Activated T-helper 1 cell treated with anti-CD3 and anti-CD28 coated beads, Interleukin-2, amount 50 U/mL, for 16 hours (primary cell): Measurements from ENCODE around the gene GJB3.
A peak's percentile ranks its signal among the peaks of the same experiment; 100 is the strongest.
"Not testable (repeated sequence)": the region's sequence is repeated elsewhere in the genome, so short reads cannot be mapped to it uniquely, and the experiment has no call there.

Experiments used
- DNase-seq, 2 donors: peaks; one replicate each; pipeline ENCODE4 v3.0.0-alpha.2; 2020; ENCODE audit warnings: low read depth in 1 of 2, low spot score in 1 of 2

Gene GJB3

DNA sequence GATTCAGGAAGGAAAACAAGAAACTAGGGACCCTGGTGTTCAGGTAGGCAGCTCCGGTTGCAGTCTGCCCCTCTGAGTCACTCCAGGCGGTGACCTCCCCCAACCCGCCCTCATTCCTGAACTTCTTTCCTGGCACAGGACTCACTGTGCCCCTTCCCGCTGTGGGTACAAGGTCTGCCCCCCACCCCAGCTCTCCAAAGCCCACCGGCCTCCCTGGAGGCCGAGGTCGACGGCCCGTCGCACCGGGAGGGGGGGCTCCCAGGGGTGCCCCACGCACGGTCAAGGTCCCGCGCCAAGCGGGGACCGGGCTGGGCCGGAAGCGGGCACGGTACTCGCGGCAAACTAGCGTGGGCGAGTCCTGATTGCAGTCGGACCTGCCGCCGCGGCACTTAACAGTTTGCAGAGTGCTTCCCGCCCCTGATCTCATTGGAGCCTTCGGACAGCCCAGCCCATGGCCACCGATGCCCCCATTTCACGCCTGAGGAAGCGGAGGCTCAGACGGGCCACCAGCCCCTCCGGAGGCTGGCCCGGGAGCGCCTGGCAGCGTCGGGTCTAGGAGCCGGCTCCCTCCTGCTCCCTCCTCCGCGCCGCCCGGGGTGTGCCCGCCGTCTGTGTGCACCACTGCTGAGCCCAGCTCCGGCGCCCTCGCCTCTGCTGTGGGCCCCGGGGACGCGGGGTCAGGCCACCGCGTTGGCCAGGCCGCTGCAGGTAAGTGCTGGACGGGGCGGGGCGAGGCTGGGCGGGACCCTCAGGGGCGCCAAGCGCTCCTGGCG lies at the start of gene GJB3:
Gene GJB3 (plus strand): TSS at position 144 of the 773 bp plus-strand sequence. CDS start 3,549 bp downstream, outside the sequence.
- no peak for DNase-seq

DNA sequence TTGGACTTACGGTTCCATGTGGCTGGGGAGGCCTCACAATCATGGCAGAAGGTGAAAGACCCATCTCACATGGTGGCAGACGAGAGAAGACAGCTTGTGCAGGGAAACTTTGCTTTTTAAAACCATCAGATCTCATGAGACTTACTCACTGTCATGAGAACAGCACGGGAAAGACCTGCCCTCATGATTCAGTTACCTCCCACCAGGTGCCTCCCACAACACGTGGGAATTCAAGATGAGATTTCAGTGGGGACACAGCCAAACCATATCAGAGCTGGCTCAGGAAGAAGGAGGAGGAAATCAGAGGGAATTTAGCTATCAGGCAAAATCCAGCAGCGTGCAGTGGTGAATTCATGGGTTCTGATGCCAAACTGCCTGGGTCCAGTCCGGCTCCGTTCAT lies 48.2 kb upstream of the GJB3 start:
- DNase-seq = not testable (repeated sequence)

DNA sequence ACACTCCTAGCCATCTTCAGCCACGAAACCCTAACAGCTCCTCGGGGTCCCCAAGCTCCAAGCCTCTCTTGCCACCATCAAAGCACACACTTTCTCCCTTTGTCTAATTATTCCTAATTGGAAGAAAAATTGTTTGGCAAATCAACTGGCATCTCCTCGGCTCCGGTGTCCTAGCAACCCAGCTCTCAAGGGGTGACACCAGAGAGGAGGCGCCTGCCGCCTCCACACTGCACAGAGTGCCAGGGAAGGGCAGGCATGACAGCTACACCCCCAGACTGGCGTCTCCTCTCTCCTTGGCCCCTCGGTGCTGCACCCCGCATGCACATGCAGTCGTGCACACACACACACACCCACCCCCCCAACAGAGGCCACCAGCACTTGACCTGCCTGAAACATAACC lies 44.3 kb upstream of the GJB3 start:
- DNase-seq = no peak

DNA sequence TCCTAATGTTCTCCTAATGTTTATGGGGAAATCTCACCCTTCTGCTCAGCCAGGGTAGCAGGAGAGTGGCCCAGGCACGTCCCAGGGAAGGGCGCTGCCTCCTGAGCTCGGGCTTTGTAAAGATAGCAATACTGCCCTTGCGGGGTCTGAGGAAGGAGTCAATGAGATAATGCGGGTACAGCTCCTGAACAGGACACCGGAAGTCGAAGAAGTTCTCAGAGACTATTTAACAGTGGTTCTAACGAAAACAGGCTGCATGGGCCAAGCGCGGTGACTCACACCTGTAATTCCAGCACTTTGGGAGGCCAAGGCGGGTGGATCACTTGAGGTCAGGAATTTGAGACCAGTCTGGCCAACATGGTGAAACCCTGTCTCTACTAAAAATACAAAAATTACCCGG lies 43.8 kb upstream of the GJB3 start:
- not testable (repeated sequence) for DNase-seq

DNA sequence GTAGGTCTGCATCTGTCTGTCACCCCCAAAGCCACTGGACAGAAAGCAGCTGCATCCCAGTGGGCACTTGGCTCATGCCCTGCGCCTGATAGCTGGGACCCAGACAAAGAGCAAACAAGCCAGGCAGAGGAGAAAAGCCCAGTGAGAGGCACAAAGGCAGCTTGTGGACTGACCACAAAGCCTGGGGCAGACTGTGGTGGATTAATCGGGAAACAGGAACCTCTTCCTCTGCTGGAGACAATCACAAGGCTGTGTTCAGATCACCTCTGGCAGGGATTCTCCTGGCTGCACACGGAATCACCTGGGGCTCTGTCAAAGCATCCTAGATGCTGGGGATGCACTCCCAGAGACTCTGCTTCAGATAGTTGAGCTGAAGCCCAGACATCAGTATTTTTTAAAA lies 41.4 kb upstream of the GJB3 start:
- DNase-seq = no peak

DNA sequence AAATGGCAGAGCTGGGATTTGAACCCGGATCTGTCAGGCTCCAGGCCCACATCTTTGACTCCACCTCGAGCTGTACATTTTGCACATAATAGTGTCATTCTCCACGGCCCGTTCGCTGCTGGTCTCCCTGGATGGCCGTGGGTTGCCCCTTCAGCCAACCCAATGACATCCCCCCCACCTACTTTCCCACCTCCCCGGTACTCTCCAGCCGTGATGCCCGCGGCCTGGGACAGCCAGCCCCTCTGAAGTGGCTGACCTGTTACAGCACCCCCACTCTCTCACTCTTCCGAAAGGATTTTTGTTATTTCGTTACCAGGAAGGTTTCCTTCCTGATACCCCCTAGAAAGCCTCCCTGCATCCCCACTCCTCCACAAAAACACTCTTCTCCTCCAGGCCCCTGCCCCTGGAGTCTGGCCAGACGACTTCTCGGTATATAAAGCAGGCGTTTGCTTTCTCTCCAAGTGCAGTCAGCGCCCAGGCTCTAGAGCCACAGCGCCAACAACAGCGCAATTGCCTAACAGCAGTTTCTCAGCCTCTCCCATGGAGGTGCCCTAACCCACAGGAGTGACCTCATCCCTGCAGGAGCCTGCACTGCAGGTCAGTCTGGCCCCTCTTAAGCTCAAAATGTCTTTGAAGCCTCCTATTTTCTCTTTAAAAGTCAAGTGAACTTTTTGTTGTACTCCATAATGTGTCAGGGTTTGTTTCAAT lies 40.7 kb upstream of the GJB3 start:
- no peak for DNase-seq

DNA sequence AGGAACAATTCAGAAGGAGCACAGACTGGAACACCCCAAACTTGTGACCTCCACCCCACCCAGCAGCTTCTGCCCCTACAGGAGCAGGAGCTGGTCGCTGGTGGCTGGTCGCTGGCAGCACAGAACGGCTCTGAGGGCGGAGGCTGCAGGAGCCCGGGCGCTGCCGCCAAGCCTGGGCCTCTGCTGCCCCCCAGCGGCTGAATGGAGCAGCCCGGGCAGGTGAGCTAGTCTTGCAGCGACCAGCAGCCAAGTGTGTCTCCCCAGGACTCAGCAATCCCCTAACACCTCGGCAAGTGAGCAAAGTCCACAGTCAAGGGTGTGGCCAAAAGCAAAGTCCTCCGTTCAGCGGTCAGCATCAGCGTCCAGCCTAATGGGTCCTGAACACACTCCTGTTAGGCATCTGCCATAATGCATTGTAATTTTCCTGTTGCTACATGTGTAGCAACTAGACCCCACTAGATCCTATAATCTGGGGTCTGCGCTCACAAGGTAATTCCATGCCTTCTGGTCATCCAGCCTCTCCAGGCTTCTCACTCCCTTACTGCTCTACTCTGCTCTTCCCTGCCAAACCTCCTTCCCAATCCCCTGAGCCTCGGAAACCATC lies 38.2 kb upstream of the GJB3 start:
- peak; percentile 60 to 62 for DNase-seq

DNA sequence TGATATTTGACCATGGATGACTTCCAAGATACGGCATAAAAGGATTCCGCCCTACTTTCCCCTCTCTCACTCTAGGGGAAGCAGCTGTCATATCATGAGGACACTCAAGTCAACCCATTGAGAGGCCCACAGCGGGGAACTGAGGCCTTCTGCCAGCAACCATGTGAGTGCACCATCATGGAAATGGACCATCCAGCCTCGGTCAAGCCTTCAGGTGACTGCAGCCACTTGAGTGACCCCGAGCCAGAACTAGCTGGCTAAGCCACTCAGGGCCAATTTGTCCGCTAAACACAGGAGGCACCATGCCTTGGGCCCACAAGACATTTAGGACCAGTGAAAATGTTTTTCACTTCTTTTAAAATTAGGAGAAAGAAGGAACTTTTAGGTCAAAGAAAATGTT lies 37.2 kb upstream of the GJB3 start:
- no peak for DNase-seq

DNA sequence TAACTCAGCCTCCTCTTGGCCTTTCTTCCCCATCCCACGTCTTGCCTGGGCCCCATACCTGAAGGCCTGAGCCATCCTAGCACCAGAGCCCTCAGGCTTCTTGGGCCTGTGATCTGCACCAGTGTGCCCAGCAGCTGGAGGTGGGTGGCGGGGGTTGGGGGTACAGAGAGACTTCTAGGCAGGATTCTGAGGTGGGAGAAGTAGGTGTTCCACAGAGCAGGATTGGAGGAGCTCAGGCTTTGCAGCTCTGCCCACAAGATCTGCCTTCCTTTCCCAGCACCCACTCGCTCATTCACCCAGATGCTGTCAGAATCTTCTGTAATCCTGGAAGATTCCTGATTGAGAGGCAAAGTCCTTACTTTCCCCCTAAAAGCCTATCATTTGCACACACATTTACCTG lies 36.2 kb upstream of the GJB3 start:
- DNase-seq = no peak

DNA sequence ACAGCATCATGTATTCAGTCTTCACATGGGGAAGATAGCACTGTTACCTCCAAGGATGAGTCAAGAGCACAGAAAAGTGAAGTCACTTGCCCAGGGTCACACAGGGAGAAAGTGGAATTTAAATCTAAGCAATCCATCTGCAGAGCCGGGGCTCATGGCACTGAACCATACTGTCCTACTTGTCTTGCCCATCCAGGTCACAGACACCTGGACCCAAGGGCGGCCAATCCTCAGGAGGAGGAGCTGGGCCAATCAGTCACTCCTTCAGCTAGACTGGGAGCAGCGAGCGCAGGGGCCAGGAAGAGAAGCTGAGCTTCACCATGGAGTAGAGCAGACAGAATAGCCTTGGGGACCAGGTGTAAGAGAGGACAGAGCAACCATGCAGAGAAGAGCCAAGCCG lies 35.3 kb upstream of the GJB3 start:
- DNase-seq = no peak

DNA sequence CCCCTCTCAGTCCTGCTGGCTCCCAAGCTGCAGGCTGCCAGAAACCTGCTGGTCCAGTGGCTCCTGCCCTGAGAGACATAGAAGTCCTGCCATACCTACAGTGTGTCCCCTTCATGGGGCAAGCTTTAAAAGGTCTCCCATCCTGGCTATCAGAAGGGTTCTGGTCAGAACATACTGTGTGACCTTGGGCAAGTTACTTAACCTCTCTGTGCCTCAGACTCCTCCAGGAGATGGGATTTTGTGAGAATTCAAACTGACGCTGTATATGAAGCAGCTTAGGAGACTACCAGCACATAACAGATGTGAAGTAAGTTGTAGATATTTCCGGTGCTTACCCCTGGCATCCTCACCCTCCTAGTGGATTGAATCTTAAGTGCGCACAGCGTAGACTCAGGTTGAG lies 34.9 kb upstream of the GJB3 start:
- DNase-seq = no peak

DNA sequence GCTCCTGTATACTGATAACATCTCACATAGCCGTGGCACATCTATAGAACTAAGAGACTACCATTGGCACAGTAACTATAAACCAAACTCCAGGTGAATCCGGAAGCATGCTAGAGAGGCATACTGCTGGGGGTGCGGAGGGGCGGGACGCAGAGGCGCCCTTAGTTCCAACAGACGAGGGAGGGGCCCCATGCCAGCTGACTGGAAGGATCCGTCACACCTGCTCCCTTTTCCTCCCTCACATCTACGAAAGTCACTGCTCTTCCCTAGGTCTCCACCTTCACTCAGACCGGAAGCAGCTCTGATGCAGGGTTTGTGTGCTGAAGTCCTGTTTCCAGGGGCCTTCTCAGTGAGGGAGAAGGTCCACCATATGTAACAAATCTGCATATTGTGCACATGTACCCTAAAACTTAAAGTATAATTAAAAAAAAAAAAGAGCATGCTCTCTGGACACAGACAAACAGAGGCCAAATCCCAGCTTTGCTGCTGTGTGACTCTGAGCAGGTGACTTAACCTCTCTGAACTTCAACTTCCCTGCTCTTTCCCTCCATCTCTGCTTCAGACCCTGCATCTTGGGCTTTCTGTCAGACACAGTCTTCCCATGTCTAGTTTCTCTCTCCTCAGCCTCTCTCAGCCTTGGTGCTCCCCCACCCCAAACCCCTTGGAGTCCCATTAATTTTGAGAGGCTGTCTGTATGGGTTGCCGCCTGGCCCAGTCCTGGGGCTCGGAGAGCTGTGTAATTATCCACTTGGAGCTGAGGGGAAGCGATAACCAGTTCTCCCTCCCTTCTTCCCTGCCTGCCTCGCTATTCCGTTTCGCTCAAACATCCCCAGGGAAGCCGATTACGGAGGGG lies 34.0 kb upstream of the GJB3 start:
- no peak for DNase-seq

DNA sequence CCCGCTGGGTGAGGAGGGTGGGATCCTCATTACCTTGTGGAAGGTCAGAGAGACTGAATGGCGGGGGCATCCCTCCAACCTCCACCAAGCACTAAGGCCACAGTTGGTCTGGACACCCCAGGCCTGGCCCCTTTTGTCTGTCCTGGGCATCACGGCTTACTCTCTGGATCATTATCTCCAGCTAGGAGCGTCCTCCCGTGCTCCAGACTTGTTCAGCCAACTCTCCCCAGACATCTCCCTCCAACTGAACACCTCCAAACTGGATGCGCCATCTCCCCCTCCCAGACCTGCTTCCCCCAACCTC lies 33.4 kb upstream of the GJB3 start:
- DNase-seq = no peak

DNA sequence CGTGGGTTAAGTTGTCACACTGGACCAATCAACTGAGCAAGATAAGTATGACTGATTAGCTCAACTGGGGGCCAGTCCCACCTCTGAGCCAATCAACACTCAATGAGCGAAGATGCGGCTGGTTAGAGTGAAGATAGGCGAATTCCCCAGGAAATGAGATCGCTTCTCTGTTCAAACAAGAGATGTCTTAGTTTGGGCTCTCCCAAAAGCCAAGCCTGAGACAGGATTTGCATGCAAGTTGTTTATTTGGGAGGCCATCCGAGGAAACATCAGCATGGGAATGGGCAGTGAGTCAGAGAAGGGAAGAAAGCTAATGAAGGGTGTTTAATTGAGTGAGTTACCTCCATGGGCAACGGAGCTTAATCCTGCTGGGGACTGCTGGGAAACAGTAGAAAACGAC lies 31.0 kb upstream of the GJB3 start:
- DNase-seq = no peak

DNA sequence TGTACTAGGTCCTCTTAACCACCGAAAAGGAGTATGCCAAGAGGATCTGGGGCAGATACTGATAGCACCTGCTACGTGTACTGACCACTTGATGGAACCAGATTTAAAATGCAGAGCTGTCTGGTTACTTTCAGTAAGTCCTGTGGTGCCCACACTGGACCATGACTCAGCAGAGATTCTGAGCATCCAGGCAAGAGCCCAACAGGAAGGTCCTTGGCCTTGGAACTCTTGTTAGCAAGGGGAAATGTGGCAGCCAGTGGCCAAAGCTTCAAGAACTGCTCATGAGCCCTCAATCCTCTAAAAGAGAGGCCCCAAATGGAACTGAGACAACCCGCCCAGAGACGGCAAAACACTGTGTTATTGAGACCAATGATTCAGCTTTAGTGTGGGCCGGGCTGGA lies 30.4 kb upstream of the GJB3 start:
- no peak for DNase-seq

DNA sequence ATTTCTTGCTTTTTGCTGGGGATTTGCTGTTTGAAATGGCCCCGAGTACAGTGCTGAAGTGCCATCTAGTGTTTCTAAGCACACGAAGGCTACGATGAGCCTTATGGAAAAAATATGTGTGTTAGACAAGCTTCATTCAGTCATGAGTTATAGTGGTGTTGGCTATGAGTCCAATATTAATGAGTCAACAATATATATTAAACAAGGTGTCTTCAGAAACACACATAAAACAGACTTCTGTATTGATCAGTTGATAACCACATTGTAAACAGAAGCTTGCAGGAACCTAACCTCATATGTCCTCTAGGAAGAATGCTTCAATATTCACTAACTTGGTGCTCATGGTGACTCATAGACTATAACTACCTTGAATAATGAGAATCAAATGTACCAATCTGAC lies 27.9 kb upstream of the GJB3 start:
- no peak for DNase-seq

DNA sequence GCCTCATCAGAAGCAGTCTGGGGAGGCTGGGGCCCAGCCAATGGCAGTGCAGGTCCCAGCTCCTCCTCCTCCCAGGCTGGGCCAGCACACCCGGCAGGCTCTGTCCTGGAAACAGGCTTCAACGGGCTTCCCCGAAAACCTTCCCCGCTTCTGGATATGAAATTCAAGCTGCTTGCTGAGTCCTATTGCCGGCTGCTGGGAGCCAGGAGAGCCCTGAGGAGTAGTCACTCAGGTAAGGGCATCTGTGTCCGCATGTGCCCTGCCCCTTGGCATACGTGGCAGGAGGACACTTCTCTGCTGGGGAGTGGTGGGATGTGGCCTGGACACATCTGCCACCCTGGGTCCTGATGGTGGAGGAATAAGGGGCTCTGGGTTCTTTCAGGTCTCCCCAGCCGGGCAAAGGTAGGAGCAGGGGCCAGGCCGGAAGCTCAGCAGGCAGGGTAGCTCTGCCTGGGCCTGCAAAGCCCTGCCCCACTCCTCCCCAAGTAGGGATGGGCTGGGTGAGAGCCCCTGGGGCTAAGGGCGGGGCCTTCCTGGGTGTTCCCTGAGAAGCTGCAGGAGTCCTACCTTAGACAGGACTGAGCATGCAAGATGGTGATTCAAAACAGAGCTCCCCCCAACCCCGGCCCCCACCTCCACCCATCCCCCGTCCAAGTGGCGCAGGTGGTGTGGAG lies 25.9 kb upstream of the GJB3 start, which contains the start of gene GJB5:
Gene GJB5 (plus strand): TSS at position 84 of the 674 bp plus-strand sequence. CDS start 2,284 bp downstream, outside the sequence.
- DNase-seq = no peak

DNA sequence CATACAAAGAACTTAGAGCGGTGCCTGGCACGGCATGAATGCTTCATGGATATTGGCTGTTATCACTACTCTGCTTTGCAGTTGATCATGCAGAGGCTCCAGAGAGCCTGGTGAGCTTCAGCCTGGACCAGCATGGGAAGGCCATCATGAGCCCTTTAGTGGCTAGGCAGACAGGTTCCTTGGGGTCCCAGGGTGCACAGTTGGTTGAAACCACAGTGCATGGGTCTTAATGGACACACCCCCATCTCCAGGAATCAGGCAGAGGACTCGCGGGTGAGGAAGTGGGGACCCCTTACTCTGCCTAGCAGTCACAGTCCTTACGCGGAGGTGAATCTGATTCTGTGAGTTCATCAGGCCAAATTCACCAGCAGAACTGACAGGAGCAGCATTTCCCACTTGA lies 25.1 kb upstream of the GJB3 start:
- DNase-seq = no peak

DNA sequence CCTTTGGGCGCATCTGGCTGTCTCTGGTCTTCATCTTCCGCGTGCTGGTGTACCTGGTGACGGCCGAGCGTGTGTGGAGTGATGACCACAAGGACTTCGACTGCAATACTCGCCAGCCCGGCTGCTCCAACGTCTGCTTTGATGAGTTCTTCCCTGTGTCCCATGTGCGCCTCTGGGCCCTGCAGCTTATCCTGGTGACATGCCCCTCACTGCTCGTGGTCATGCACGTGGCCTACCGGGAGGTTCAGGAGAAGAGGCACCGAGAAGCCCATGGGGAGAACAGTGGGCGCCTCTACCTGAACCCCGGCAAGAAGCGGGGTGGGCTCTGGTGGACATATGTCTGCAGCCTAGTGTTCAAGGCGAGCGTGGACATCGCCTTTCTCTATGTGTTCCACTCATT lies 23.6 kb upstream of the GJB3 start:
- DNase-seq = no peak

DNA sequence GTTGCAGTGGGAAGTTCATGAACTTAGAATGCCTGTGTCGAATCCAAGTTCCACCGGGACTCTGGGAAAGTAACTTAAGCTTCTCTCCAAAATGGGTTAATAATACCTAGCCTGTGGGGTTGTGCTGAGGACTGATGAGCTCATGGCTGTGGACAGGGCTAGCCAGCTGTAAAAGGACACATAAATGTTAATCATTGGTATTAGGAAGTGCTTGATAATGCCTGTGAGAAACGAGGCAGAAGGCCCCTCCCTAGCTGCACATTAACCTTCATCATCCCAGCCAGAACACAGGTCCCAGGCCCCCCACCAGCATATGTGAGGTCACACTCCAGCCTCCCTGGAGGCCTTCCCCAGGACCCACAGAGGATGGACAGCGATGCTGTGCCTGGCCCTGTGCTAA lies 22.3 kb upstream of the GJB3 start:
- no peak for DNase-seq
